Smooth muscle cell of the umbilical artery (primary cell): ENCODE measurements around the gene MRPL48. TPM values are rescaled to one million over a fixed set of nuclear protein-coding genes. Genes with fewer than 3 reads are reported as not detected.

Source experiments
- total RNA-seq: library from RNA; depleted of rRNA; stranded (reverse); fragments of >200 nt; gene quantifications from 2 replicates; pipeline ENCODE4 v1.2.3, GENCODE V29; 2014

Gene MRPL48
- 17.5 and 18.1 TPM in 2 replicates for total RNA-seq

DNA sequence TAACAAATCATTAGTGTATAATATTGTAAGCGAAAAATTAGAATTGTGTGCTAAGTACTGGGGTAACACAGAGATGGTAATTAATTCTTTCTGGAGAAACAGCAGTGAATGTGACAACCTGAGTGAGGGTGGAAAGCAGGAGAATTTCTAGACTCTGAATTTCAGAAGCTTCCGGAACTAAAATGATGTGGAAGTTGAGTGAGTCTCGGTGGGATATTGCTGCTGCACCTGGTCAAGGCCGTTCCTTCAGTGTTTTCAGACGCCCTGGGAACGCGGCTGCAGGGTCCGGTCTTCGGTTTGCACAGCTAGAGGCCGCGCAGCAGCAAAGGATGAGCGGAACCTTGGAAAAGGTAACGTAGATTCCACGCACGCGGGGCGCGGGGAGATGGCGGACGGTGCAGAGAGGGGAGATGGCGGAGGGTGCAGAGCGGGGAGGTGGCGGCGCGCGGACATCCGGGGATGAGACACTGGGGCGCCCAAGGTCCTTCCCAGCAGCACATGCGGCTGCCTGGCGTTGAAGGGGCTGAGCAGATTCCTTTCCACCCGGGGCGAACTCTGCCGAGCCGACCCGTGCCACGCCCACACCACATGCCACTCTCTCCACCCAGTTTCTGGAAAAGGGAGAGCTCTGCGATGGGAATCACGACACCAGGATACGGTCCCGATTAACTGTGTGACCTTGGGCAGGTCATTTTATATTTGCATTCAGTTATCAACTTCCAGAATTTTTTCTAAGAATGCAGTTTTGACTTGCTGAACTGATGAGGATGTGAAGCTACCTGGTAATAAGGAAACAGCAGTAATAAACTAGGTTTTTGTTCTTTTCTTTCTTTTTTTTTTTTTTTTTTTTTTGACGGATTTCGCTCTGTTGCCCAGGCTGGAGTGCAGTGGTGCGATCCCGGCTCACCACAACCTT lies at the start of gene MRPL48:
MRPL48 (plus strand) TSS at position 232 of the 916 bp plus-strand sequence; CDS start at position 330, 98 bp downstream.

DNA sequence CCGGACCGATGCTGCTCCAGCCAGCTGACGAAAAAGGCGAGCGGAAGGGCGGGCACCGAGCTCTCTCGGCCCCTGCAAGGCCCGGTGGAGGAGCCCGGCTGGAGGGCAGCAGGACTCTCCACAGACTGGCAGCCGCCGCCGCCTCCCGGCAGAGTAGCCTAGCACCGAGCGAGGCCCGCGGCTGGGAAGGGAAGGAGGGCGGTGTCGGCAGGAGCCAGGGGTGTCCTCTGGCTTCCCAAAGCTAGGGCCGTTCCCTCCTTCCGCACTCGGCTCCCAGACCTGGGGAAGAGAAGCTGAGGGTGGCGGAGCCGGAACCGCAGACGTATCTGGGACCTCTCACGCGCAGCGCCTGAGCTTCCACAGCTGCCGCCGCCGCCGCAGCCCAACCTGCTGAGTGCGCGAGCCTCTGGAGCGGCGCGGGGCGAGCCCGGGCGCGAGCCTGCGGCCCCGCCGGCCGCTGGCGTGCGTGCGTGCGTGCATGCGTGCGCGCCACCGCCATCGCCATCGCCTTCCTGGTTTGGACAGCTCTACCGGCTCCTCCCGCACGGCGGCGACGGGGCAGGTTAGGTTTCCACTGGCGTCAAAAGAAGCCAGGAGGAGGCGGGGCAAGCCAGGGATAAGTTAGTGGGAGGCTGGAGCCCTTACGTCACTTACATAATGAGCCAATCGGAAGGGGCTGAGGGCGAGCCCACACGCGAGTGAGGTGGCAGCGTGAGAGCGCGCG lies 26.8 kb upstream of the MRPL48 start, which contains the start of gene RAB6A:
RAB6A (minus strand) TSS at position 396 of the 724 bp plus-strand sequence. CDS start 439 bp downstream, outside the sequence.

DNA sequence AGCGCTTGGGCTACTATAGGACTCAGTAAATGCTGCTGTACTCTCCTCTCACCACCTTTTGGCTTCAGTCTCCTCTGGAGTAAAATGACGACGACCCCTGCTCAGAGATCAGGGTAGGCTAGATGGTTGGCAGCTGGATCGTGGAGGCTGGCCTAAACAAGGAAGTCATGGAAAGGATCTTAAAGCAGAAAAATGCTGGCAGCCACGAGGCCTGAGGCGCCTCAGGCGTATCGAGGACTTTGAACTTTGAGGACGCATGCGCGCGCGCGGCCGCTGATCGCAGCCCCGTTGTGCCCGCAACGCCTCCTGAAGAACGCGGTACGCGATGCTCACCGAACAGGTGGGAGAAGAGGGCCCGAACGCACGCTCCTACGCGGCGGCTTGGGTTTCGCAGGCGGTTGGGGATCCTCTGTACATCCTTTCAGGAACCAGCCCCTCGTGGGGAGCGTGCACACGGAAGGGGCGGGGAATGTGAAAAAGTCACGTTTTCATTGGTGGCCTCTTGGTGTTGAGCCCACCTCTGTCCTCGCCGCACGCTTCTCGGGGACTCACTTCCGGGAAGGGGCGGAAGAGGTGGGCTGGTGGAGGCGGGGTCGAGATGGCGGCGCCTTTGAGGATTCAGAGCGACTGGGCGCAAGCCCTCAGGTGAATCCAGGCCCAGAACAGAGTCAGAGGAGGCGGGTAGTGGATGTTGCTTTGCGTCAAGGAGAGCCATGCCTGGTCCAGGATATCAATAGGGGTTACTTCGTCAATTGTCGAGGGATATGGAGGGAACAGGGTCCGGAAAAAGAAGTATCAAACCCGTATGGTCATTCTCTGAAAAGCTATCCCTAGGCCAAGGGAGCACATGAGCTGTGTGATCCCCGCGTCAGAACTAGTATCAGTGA lies 89.0 kb downstream of the MRPL48 start, which contains the start of the genes COA4 and PAAF1:
COA4 (minus strand) TSS at position 423 of the 887 bp plus-strand sequence. CDS start 3,468 bp downstream, outside the sequence.
PAAF1 (plus strand) TSS at position 576 of the 887 bp plus-strand sequence; CDS start at position 599, 23 bp downstream.

Other genes starting within 250 kb of the MRPL48 start
- gene FAM168A, start 189.8 kb upstream of the MRPL48 start, total RNA-seq: 30.3 and 34.0 TPM in 2 replicates
- 1.2 and 1.4 TPM in 2 replicates for gene PLEKHB1, start 141.3 kb upstream of the MRPL48 start, total RNA-seq
- gene RAB6A, start 26.8 kb upstream of the MRPL48 start, total RNA-seq: 163 and 189 TPM in 2 replicates
- 40.3 and 54.9 TPM in 2 replicates for gene COA4, start 89.0 kb downstream of the MRPL48 start, total RNA-seq
- gene PAAF1, start 89.1 kb downstream of the MRPL48 start, total RNA-seq: 11.6 and 16.0 TPM in 2 replicates
- not detected in 2 replicates for gene DNAJB13, start 163.2 kb downstream of the MRPL48 start, total RNA-seq
- gene UCP2, start 195.0 kb downstream of the MRPL48 start, total RNA-seq: 0.30 and 2.7 TPM in 2 replicates
- 0.30 and 0.32 TPM in 2 replicates for gene UCP3, start 221.2 kb downstream of the MRPL48 start, total RNA-seq